Body of pancreas (tissue), 4 donors: ENCODE results near the gene RBCK1.

Experiments used
- CTCF ChIP-seq, 7 experiments: fragments of 450-650 bp in 4 of 7; fragments of 200-600 bp in 3 of 7; sonication (generic) in 3 of 7; IDR thresholded peaks; one replicate each; pipeline ENCODE4 v1.5.1; 2016 to 2019; ENCODE audit warnings: antibody characterized with exemption in 7 of 7
- POLR2A ChIP-seq, 3 donors: fragments of 450-650 bp; IDR thresholded peaks; one replicate each; pipeline ENCODE4 v1.6.1; 2016; ENCODE audit warnings: antibody characterized with exemption in 3 of 3, mild to moderate bottlenecking in 2 of 3

GRCh38 chr20:438571-439469 is 30.7 kb downstream of the RBCK1 start:
- TF ChIP-seq CTCF (IDR thresholded peaks at IDR 0.05) (no peak), POLR2A (IDR thresholded peaks at IDR 0.05) (no peak)
